Iris pigment epithelial cell (primary cell): ENCODE data around the gene WWC1.
"Not testable (repeated sequence)": the region's sequence is repeated elsewhere in the genome, so short reads cannot be mapped to it uniquely, and the experiment has no call there.

ENCODE experiments used
- DNase-seq: peaks from one replicate; pipeline ENCODE4 v3.0.0-alpha.2; 2011; ENCODE audit warnings: low read depth

WWC1 gene

GRCh38 chr5:168308976-168309598, 17.6 kb downstream of the WWC1 start:
- DNase-seq = no peak

GRCh38 chr5:168310541-168310940, 19.1 kb downstream of the WWC1 start:
- DNase-seq = not testable (repeated sequence)

- no peak for DNase-seq
Observed at GRCh38 chr5:168311061-168311566, 19.7 kb downstream of the WWC1 start.

- DNase-seq = no peak
Observed at GRCh38 chr5:168312606-168313295, 21.3 kb downstream of the WWC1 start.

- no peak for DNase-seq
Observed at GRCh38 chr5:168313596-168314204, 22.3 kb downstream of the WWC1 start.

- DNase-seq = peak; percentile 81
Observed at GRCh38 chr5:168314735-168315411, 23.4 kb downstream of the WWC1 start.

- no peak for DNase-seq
Observed at GRCh38 chr5:168315416-168316138, 24.1 kb downstream of the WWC1 start.

GRCh38 chr5:168316139-168316578, 24.7 kb downstream of the WWC1 start:
- DNase-seq = no peak

- no peak for DNase-seq
Observed at GRCh38 chr5:168317096-168317520, 25.7 kb downstream of the WWC1 start.

GRCh38 chr5:168317521-168318147, 26.2 kb downstream of the WWC1 start:
- peak; percentile 97 for DNase-seq

GRCh38 chr5:168318240-168318639, 26.8 kb downstream of the WWC1 start:
- DNase-seq = no peak

- DNase-seq = no peak
Observed at GRCh38 chr5:168319774-168320173, 28.3 kb downstream of the WWC1 start.

- no peak for DNase-seq
Observed at GRCh38 chr5:168320805-168321204, 29.4 kb downstream of the WWC1 start.

GRCh38 chr5:168324859-168325630, 33.6 kb downstream of the WWC1 start:
- DNase-seq = no peak

- DNase-seq = no peak
Observed at GRCh38 chr5:168327019-168327421, 35.6 kb downstream of the WWC1 start.

GRCh38 chr5:168327451-168327850, 36.0 kb downstream of the WWC1 start:
- DNase-seq = no peak

- DNase-seq = peak; percentile 29
Observed at GRCh38 chr5:168327994-168328393, 36.5 kb downstream of the WWC1 start.

- DNase-seq = peak; percentile 45
Observed at GRCh38 chr5:168328814-168329213, 37.4 kb downstream of the WWC1 start.

GRCh38 chr5:168329302-168329701, 37.9 kb downstream of the WWC1 start:
- DNase-seq = no peak

GRCh38 chr5:168332042-168332441, 40.6 kb downstream of the WWC1 start:
- no peak for DNase-seq

GRCh38 chr5:168334280-168334679, 42.8 kb downstream of the WWC1 start:
- no peak for DNase-seq
